ENCODE measurements around the gene GABARAPL1.

DNA sequence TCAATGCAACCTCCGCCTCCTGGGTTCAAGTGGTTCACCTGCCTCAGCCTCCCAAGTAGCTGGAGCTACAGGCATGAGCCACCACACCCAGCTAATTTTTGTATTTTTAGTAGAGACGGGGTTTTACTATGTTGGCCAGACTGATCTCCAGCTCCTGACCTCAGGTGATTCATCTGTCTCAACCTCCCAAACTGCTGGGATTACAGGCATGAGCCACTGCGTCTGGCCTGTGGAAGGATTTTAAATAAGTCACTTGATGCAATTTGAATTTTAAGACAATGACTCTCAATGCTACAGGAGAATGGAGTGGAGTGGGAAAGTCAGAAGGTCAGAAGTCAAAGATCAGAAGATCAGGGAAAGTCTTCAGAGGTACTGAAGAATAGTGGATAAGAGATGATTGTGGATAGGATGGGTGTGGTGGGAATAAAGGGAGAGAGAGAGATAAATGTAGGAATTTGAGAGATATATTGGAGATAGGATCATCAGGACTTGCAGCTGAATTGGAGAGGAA, 18.5 kb upstream of the GABARAPL1 start:
- TF ChIP-seq, protein P1, sequence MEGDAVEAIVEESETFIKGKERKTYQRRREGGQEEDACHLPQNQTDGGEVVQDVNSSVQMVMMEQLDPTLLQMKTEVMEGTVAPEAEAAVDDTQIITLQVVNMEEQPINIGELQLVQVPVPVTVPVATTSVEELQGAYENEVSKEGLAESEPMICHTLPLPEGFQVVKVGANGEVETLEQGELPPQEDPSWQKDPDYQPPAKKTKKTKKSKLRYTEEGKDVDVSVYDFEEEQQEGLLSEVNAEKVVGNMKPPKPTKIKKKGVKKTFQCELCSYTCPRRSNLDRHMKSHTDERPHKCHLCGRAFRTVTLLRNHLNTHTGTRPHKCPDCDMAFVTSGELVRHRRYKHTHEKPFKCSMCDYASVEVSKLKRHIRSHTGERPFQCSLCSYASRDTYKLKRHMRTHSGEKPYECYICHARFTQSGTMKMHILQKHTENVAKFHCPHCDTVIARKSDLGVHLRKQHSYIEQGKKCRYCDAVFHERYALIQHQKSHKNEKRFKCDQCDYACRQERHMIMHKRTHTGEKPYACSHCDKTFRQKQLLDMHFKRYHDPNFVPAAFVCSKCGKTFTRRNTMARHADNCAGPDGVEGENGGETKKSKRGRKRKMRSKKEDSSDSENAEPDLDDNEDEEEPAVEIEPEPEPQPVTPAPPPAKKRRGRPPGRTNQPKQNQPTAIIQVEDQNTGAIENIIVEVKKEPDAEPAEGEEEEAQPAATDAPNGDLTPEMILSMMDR (conservative IDR thresholded peaks at IDR 0.05 in 1 of 2, IDR thresholded peaks at IDR 0.05 in 1 of 2; ENCODE audit: low read depth in 1 of 2, low read length in 2 of 2) = no peak
- TF ChIP-seq EZH2 (IDR thresholded peaks at IDR 0.05; ENCODE audit: low read length, missing control alignments) = no peak

Data from fibroblast of lung (primary cell).